KMS-11 (cell line): ENCODE measurements around the gene OPN3.
"Not testable (repeated sequence)": the region's sequence is repeated elsewhere in the genome, so short reads cannot be mapped to it uniquely, and the experiment has no call there.

Experiments used
- H2AFZ ChIP-seq: fragments of 200-600 bp; sonication (generic); 2 replicates; pipeline ENCODE4 v1.6.1; 2016; ENCODE audit warnings: antibody characterized with exemption, mixed run types, low read depth
- H3K27ac ChIP-seq: fragments of 200-600 bp; sonication (generic); 2 replicates; pipeline ENCODE4 v1.6.1; 2016; ENCODE audit warnings: mild to moderate bottlenecking, mixed run types
- H3K27me3 ChIP-seq: fragments of 200-600 bp; sonication (generic); 2 replicates; pipeline ENCODE4 v1.6.1; 2017; ENCODE audit warnings: mild to moderate bottlenecking, low read depth, mixed run types, moderate library complexity; ENCODE audit not compliant: insufficient read depth
- H3K36me3 ChIP-seq: fragments of 200-600 bp; sonication (generic); 2 replicates; pipeline ENCODE4 v1.6.1; 2017; ENCODE audit warnings: mild to moderate bottlenecking, mixed run types; ENCODE audit not compliant: insufficient read depth
- H3K4me1 ChIP-seq: fragments of 200-600 bp; sonication (generic); 2 replicates; pipeline ENCODE4 v1.6.1; 2016; ENCODE audit warnings: mild to moderate bottlenecking, low read depth, mixed run types; ENCODE audit not compliant: poor library complexity, severe bottlenecking
- H3K4me2 ChIP-seq: fragments of 200-600 bp; sonication (generic); 2 replicates; pipeline ENCODE4 v1.7.0; 2016; ENCODE audit warnings: mild to moderate bottlenecking, mixed run types
- H3K4me3 ChIP-seq: fragments of 200-600 bp; sonication (generic); IDR thresholded peaks from 2 replicates; pipeline ENCODE4 v1.6.1; 2017; ENCODE audit warnings: low read depth, low read length, mixed read lengths; ENCODE audit not compliant: insufficient read depth
- H3K79me2 ChIP-seq: fragments of 200-600 bp; sonication (generic); 2 replicates; pipeline ENCODE4 v1.6.1; 2016; ENCODE audit warnings: low read depth, mixed run types; ENCODE audit not compliant: insufficient read depth
- H3K9ac ChIP-seq: fragments of 200-600 bp; sonication (generic); 2 replicates; pipeline ENCODE4 v1.6.1; 2016; ENCODE audit warnings: mild to moderate bottlenecking, mixed run types
- H4K20me1 ChIP-seq: fragments of 200-600 bp; sonication (generic); 2 replicates; pipeline ENCODE4 v1.6.1; 2016; ENCODE audit warnings: mild to moderate bottlenecking, mixed run types; ENCODE audit not compliant: insufficient read depth
- CTCF ChIP-seq: fragments of 200-600 bp; sonication (generic); conservative IDR thresholded peaks from 2 replicates; pipeline ENCODE4 v1.6.1; 2017; ENCODE audit warnings: low read depth, mild to moderate bottlenecking, antibody characterized with exemption, low read length, moderate library complexity, mixed read lengths

The OPN3 gene

GRCh38 chr1:241660424-241660972, 20.3 kb upstream of the OPN3 start:
- Histone ChIP-seq H3K27me3 (no peaks in the 10 kb centered on the region), H3K4me2 (no peak overlapping the region), H3K79me2 (no peaks in the 10 kb centered on the region), H3K36me3 (no peaks in the 10 kb centered on the region), H3K4me3 (no peak overlapping the region), H3K9ac (no peak overlapping the region), H3K27ac (no peak overlapping the region), H3K4me1 (no peaks in the 10 kb centered on the region), H4K20me1 (no peaks in the 10 kb centered on the region), H2AFZ (no peak overlapping the region)
- no peak for TF ChIP-seq CTCF

- H2AFZ ChIP-seq, H3K4me3 ChIP-seq, H4K20me1 ChIP-seq, H3K9ac ChIP-seq, H3K4me1 ChIP-seq, H3K36me3 ChIP-seq, H3K27ac ChIP-seq, H3K4me2 ChIP-seq, H3K27me3 ChIP-seq, H3K79me2 ChIP-seq: not testable (repeated sequence)
Measured at GRCh38 chr1:241659016-241659415, 18.8 kb upstream of the OPN3 start.

GRCh38 chr1:241658081-241658793, 18.1 kb upstream of the OPN3 start:
- H3K36me3 ChIP-seq: no peaks in the 10 kb centered on the region
- TF ChIP-seq CTCF: no peak
- no peak overlapping the region for H3K9ac ChIP-seq
- no peaks in the 10 kb centered on the region for H3K79me2 ChIP-seq
- H2AFZ ChIP-seq: no peak overlapping the region
- H3K4me2 ChIP-seq: no peak overlapping the region
- no peaks in the 10 kb centered on the region for H3K4me1 ChIP-seq
- no peaks in the 10 kb centered on the region for H3K27me3 ChIP-seq
- no peaks in the 10 kb centered on the region for H4K20me1 ChIP-seq
- no peak overlapping the region for H3K27ac ChIP-seq
- H3K4me3 ChIP-seq: no peak overlapping the region

- no peak for TF ChIP-seq CTCF
- Histone ChIP-seq H3K79me2 (no peaks in the 10 kb centered on the region), H3K9ac (no peak overlapping the region), H3K27me3 (no peaks in the 10 kb centered on the region), H2AFZ (no peak overlapping the region), H3K4me3 (no peak overlapping the region), H3K4me1 (no peaks in the 10 kb centered on the region), H3K36me3 (no peaks in the 10 kb centered on the region), H3K4me2 (no peak overlapping the region), H4K20me1 (no peaks in the 10 kb centered on the region), H3K27ac (no peak overlapping the region)
Measured at GRCh38 chr1:241654641-241655040, 14.5 kb upstream of the OPN3 start.

- Histone ChIP-seq H3K4me2 (no peak overlapping the region), H3K36me3 (no peaks in the 10 kb centered on the region), H3K4me1 (no peaks in the 10 kb centered on the region), H3K27me3 (no peaks in the 10 kb centered on the region), H4K20me1 (no peaks in the 10 kb centered on the region), H3K4me3 (no peak overlapping the region), H2AFZ (no peak overlapping the region), H3K79me2 (no peaks in the 10 kb centered on the region), H3K9ac (no peak overlapping the region), H3K27ac (no peak overlapping the region)
- no peak for TF ChIP-seq CTCF
Measured at GRCh38 chr1:241654019-241654418, 13.8 kb upstream of the OPN3 start.
